Activated naive CD8-positive, alpha-beta T cell treated with anti-CD3 and anti-CD28 coated beads, Interleukin-2, amount 50 U/mL, for 16 hours (primary cell): Measurements from ENCODE around the gene GTF3C5.
"Not testable (repeated sequence)": the region's sequence is repeated elsewhere in the genome, so short reads cannot be mapped to it uniquely, and the experiment has no call there.

ENCODE experiments used
- DNase-seq: peaks from one replicate; pipeline ENCODE4 v3.0.0-alpha.2; 2020; ENCODE audit warnings: low read depth, low spot score

GTF3C5 gene

GRCh38 chr9:133068431-133068830 is 37.6 kb downstream of the GTF3C5 start:
- not testable (repeated sequence) for DNase-seq

GRCh38 chr9:133070500-133070961 is 39.7 kb downstream of the GTF3C5 start:
- DNase-seq = not testable (repeated sequence)

GRCh38 chr9:133070985-133071384 is 40.2 kb downstream of the GTF3C5 start:
- not testable (repeated sequence) for DNase-seq

GRCh38 chr9:133071484-133072150 is 40.8 kb downstream of the GTF3C5 start:
- no peak for DNase-seq

GRCh38 chr9:133072210-133072609 is 41.4 kb downstream of the GTF3C5 start:
- not testable (repeated sequence) for DNase-seq

GRCh38 chr9:133073086-133074014 is 42.6 kb downstream of the GTF3C5 start:
- no peak for DNase-seq

GRCh38 chr9:133074111-133074651 is 43.4 kb downstream of the GTF3C5 start:
- no peak for DNase-seq

GRCh38 chr9:133075925-133076630 is 45.3 kb downstream of the GTF3C5 start:
- no peak for DNase-seq

GRCh38 chr9:133076691-133077090 is 45.9 kb downstream of the GTF3C5 start:
- no peak for DNase-seq

- no peak for DNase-seq
These were observed 47.7 kb downstream of the GTF3C5 start for GRCh38 chr9:133078486-133078885.

GRCh38 chr9:133080161-133080560 is 49.4 kb downstream of the GTF3C5 start:
- DNase-seq = no peak

GRCh38 chr9:133080786-133081779 is 50.3 kb downstream of the GTF3C5 start:
- not testable (repeated sequence) for DNase-seq

- not testable (repeated sequence) for DNase-seq
These were observed 51.3 kb downstream of the GTF3C5 start for GRCh38 chr9:133081957-133082644.

GRCh38 chr9:133083688-133084087 is 52.9 kb downstream of the GTF3C5 start:
- not testable (repeated sequence) for DNase-seq

- DNase-seq = not testable (repeated sequence)
These were observed 55.5 kb downstream of the GTF3C5 start for GRCh38 chr9:133086212-133086860.

GRCh38 chr9:133086894-133087293 is 56.1 kb downstream of the GTF3C5 start:
- no peak for DNase-seq

GRCh38 chr9:133087429-133088145 is 56.8 kb downstream of the GTF3C5 start:
- DNase-seq = no peak

- no peak for DNase-seq
These were observed 57.5 kb downstream of the GTF3C5 start for GRCh38 chr9:133088146-133088750.
